GM19023 (cell line): Measurements from ENCODE around the gene PYGM.

ENCODE experiments used
- ATAC-seq: cut with Tn5 transposase; IDR thresholded peaks from one replicate; pipeline ENCODE4 v1.9.1; 2021; ENCODE audit warnings: mild to moderate bottlenecking, moderate library complexity; ENCODE audit not compliant: unreplicated experiment

The PYGM gene

GRCh38 chr11:64739871-64740270 lies 19.9 kb downstream of the PYGM start:
- ATAC-seq: no peak

- no peak for ATAC-seq
Observed at GRCh38 chr11:64736654-64737053, 23.1 kb downstream of the PYGM start.

- no peak for ATAC-seq
Observed at GRCh38 chr11:64735725-64736259, 24.0 kb downstream of the PYGM start.

- ATAC-seq: no peak
Observed at GRCh38 chr11:64734811-64735724, 24.7 kb downstream of the PYGM start.

GRCh38 chr11:64731601-64732000 lies 28.2 kb downstream of the PYGM start:
- no peak for ATAC-seq

GRCh38 chr11:64729851-64730382 lies 29.9 kb downstream of the PYGM start:
- ATAC-seq: no peak

- ATAC-seq: no peak
Observed at GRCh38 chr11:64728757-64729365, 30.9 kb downstream of the PYGM start.

- ATAC-seq: no peak
Observed at GRCh38 chr11:64726867-64727530, 32.8 kb downstream of the PYGM start.

GRCh38 chr11:64726211-64726641 lies 33.5 kb downstream of the PYGM start:
- ATAC-seq: no peak

- no peak for ATAC-seq
Observed at GRCh38 chr11:64724863-64725532, 34.8 kb downstream of the PYGM start.

- ATAC-seq: peak; percentile 22
Observed at GRCh38 chr11:64723907-64724862, 35.6 kb downstream of the PYGM start.

- peak; percentile 86 for ATAC-seq
Observed at GRCh38 chr11:64723117-64723906, 36.5 kb downstream of the PYGM start, which contains the start of gene NRXN2. NRXN2 (minus strand) TSS chr11:64723197; CDS start chr11:64713699, 9,498 bp downstream.

- no peak for ATAC-seq
Observed at GRCh38 chr11:64722141-64723065, 37.4 kb downstream of the PYGM start.

- ATAC-seq: no peak
Observed at GRCh38 chr11:64721359-64721699, 38.4 kb downstream of the PYGM start.

- no peak for ATAC-seq
Observed at GRCh38 chr11:64720640-64721358, 39.0 kb downstream of the PYGM start.

GRCh38 chr11:64720167-64720566 lies 39.6 kb downstream of the PYGM start:
- ATAC-seq: no peak

GRCh38 chr11:64719406-64719805 lies 40.4 kb downstream of the PYGM start:
- no peak for ATAC-seq
